Posterior cingulate gyrus (tissue), 11 donors: Measurements from ENCODE around the gene SYT2.
A peak's percentile ranks its signal among the peaks of the same experiment; 100 is the strongest.
"Not testable (repeated sequence)": the region's sequence is repeated elsewhere in the genome, so short reads cannot be mapped to it uniquely, and the experiment has no call there.

Experiments
- DNase-seq, 10 donors: peaks; one replicate each; pipeline versions ENCODE4 v3.0.0 to v3.0.0-alpha.2; 2020 to 2021; ENCODE audit warnings: mixed read lengths in 3 of 10
- intact Hi-C: fragments of 100-400 bp; cut with DNase I; formaldehyde crosslinking; loops from one replicate; pipeline ENCODE4 v1.15.1; 2023

SYT2 gene

GRCh38 chr1:202627036-202627435 lies 83.2 kb downstream of the SYT2 start:
- peak in 1 of 10 donors; percentile 34 for DNase-seq
- intact Hi-C loops = not testable (repeated sequence)

GRCh38 chr1:202625416-202626360 lies 84.6 kb downstream of the SYT2 start:
- intact Hi-C loops = no loop called here
- DNase-seq = peak in 8 of 10 donors; percentile 49 to 95 (median 64)

- DNase-seq = no peak
- intact Hi-C loops = no loop called here
Observed at GRCh38 chr1:202624781-202625108, 85.5 kb downstream of the SYT2 start.

- peak in 1 of 10 donors; percentile 34 for DNase-seq
- intact Hi-C loops = no loop called here
Observed at GRCh38 chr1:202624088-202624780, 86.0 kb downstream of the SYT2 start.

GRCh38 chr1:202623476-202623875 lies 86.8 kb downstream of the SYT2 start:
- intact Hi-C loops = not testable (repeated sequence)
- DNase-seq = peak in 2 of 10 donors; percentile 73 to 82

- DNase-seq = peak in 4 of 10 donors; percentile 34 to 87 (median 83)
- intact Hi-C loops = no loop called here
Observed at GRCh38 chr1:202623075-202623474, 87.2 kb downstream of the SYT2 start.

GRCh38 chr1:202622388-202622787 lies 87.9 kb downstream of the SYT2 start:
- intact Hi-C loops = no loop called here
- peak in 1 of 10 donors; percentile 38 for DNase-seq

- intact Hi-C loops = no loop called here
- DNase-seq = peak in 1 of 10 donors; percentile 22
Observed at GRCh38 chr1:202621446-202621845, 88.8 kb downstream of the SYT2 start.

GRCh38 chr1:202620036-202620435 lies 90.2 kb downstream of the SYT2 start:
- peak in 1 of 10 donors; percentile 61 for DNase-seq
- intact Hi-C loops = not testable (repeated sequence)

GRCh38 chr1:202619505-202619904 lies 90.7 kb downstream of the SYT2 start:
- DNase-seq = peak in 1 of 10 donors; percentile 12
- intact Hi-C loops = no loop called here

- peak in 2 of 10 donors; percentile 76 to 82 for DNase-seq
- intact Hi-C loops = not testable (repeated sequence)
Observed at GRCh38 chr1:202619012-202619411, 91.2 kb downstream of the SYT2 start.

GRCh38 chr1:202616355-202616915 lies 93.8 kb downstream of the SYT2 start:
- peak in 1 of 10 donors; percentile 61 for DNase-seq
- intact Hi-C loops = no loop called here

- intact Hi-C loops = no loop called here
- peak in 2 of 10 donors; percentile 34 to 83 for DNase-seq
Observed at GRCh38 chr1:202615501-202616354, 94.5 kb downstream of the SYT2 start.

- intact Hi-C loops = not testable (repeated sequence)
Observed at GRCh38 chr1:202615208-202615500, 95.1 kb downstream of the SYT2 start.

GRCh38 chr1:202614363-202615207 lies 95.7 kb downstream of the SYT2 start:
- peak in 1 of 10 donors; percentile 47 for DNase-seq
- intact Hi-C loops = not testable (repeated sequence)

More at GRCh38 chr1:202615208-202615500, 95.1 kb downstream of the SYT2 start:
- DNase-seq = peak in 1 of 10 donors; percentile 69

GRCh38 chr1:202613571-202613970 lies 96.7 kb downstream of the SYT2 start:
- peak in 1 of 10 donors; percentile 46 for DNase-seq
- intact Hi-C loops = no loop called here

GRCh38 chr1:202612036-202612435 lies 98.2 kb downstream of the SYT2 start:
- DNase-seq, intact Hi-C loops: not testable (repeated sequence)

GRCh38 chr1:202605515-202605914 lies 104.7 kb downstream of the SYT2 start:
- intact Hi-C loops = no loop called here
- DNase-seq = peak in 1 of 10 donors; percentile 27

GRCh38 chr1:202603435-202603834 lies 106.8 kb downstream of the SYT2 start:
- DNase-seq = no peak
- intact Hi-C loops = no loop called here
